IMR-90 (cell line): Measurements from ENCODE around the gene EIF4E1B. TPM values are rescaled to one million over a fixed set of nuclear protein-coding genes. Genes with fewer than 3 reads are reported as not detected.

ENCODE experiments used
- ATAC-seq: fragments of 200-7000 bp; cut with Tn5 transposase; 2 replicates; pipeline ENCODE4 v1.9.1; 2020; ENCODE audit warnings: low read depth, mild to moderate bottlenecking, moderate library complexity
- BruUV-seq: library from RNA; stranded (reverse); fragments of 400-500 nt; replicated peaks from 2 replicates; lab custom pipeline; 2021; lab: Mats Ljungman, UMichigan
- CTCF ChIA-PET: fragments of 300-600 bp; formaldehyde crosslinking; extraction: SDS; loops from one replicate; lab custom pipeline; 2021; ENCODE audit warnings: antibody characterized with exemption; lab: Yijun Ruan, JAX
- POLR2A ChIA-PET: fragments of 300-600 bp; sonication (Branson Sonifier 250); formaldehyde crosslinking; loops from one replicate; lab custom pipeline; 2022; ENCODE audit warnings: antibody characterized with exemption; ENCODE audit not compliant: unreplicated experiment; lab: Charles Lee
- DNase-seq: peaks from one replicate; pipeline ENCODE4 v3.0.0; 2013
- H2AFZ ChIP-seq: replicated peaks from 2 replicates; pipeline ENCODE3; 2013; ENCODE audit warnings: low read length, mild to moderate bottlenecking; ENCODE audit not compliant: poor library complexity
- H2AK5ac ChIP-seq: 2 replicates; pipeline ENCODE4 v1.6.1; 2013; ENCODE audit warnings: low read depth, low read length, inconsistent platforms
- H2AK9ac ChIP-seq: replicated peaks from 2 replicates; pipeline ENCODE3; 2013; ENCODE audit warnings: mild to moderate bottlenecking, low read depth, low read length, moderate library complexity; ENCODE audit not compliant: poor library complexity
- H2BK120ac ChIP-seq: 2 replicates; pipeline ENCODE4 v1.6.1; 2013; ENCODE audit warnings: low read depth, low read length, inconsistent platforms
- H2BK15ac ChIP-seq: 3 replicates; pipeline ENCODE4 v1.6.1; 2013; ENCODE audit warnings: low read depth, low read length, inconsistent platforms
- H2BK20ac ChIP-seq: 2 replicates; pipeline ENCODE4 v1.6.1; 2013; ENCODE audit warnings: low read depth, mild to moderate bottlenecking, inconsistent platforms, low read length, moderate library complexity
- H2BK5ac ChIP-seq: 2 replicates; pipeline ENCODE4 v1.6.1; 2013; ENCODE audit warnings: mild to moderate bottlenecking, low read depth, low read length, inconsistent platforms; ENCODE audit not compliant: poor library complexity, severe bottlenecking
- H3K14ac ChIP-seq: replicated peaks from 2 replicates; pipeline ENCODE4 v1.6.1; 2013; ENCODE audit warnings: low read depth, low read length, inconsistent platforms
- H3K18ac ChIP-seq: 2 replicates; pipeline ENCODE4 v1.6.1; 2013; ENCODE audit warnings: low read depth, low read length, control low read depth
- H3K23ac ChIP-seq: 2 replicates; pipeline ENCODE4 v1.6.1; 2013; ENCODE audit warnings: low read depth, low read length, inconsistent platforms
- H3K27ac ChIP-seq: 2 replicates; pipeline ENCODE4 v1.5.1; 2013; ENCODE audit warnings: mild to moderate bottlenecking, control low read depth, low read length; ENCODE audit not compliant: insufficient read depth
- H3K27me3 ChIP-seq: 2 replicates; pipeline ENCODE4 v1.6.1; 2013; ENCODE audit warnings: low read length; ENCODE audit not compliant: control insufficient read depth, insufficient read depth
- H3K36me3 ChIP-seq: 2 replicates; pipeline ENCODE4 v1.6.1; 2013; ENCODE audit warnings: low read length, mixed read lengths; ENCODE audit not compliant: control insufficient read depth, insufficient read depth
- H3K4ac ChIP-seq: 2 replicates; pipeline ENCODE4 v1.6.1; 2013; ENCODE audit warnings: low read depth, low read length, inconsistent platforms
- H3K4me1 ChIP-seq: 2 replicates; pipeline ENCODE4 v1.6.1; 2013; ENCODE audit warnings: low read length, mixed read lengths; ENCODE audit not compliant: control insufficient read depth, insufficient read depth
- H3K4me2 ChIP-seq: 2 replicates; pipeline ENCODE4 v1.6.1; 2013; ENCODE audit warnings: low read depth, mild to moderate bottlenecking, control low read depth, low read length, moderate library complexity
- H3K4me3 ChIP-seq: 2 replicates; pipeline ENCODE4 v1.5.1; 2013; ENCODE audit warnings: low read depth, mild to moderate bottlenecking, control low read depth, low read length, moderate library complexity; ENCODE audit not compliant: insufficient read depth
- H3K56ac ChIP-seq: 2 replicates; pipeline ENCODE4 v1.6.1; 2013; ENCODE audit warnings: low read length, inconsistent platforms; ENCODE audit not compliant: insufficient read depth; ENCODE audit errors: extremely low read depth
- H3K79me1 ChIP-seq, 2 experiments: 2 replicates each; pipeline ENCODE4 v1.6.1; 2013; ENCODE audit warnings: low read length in 2 of 2, inconsistent platforms in 1 of 2, low read depth in 1 of 2
- H3K9ac ChIP-seq: 2 replicates; pipeline ENCODE4 v1.6.1; 2013; ENCODE audit warnings: low read depth, low read length, control low read depth
- H3K9me1 ChIP-seq: 2 replicates; pipeline ENCODE4 v1.6.1; 2013; ENCODE audit warnings: low read length, inconsistent platforms; ENCODE audit not compliant: insufficient read depth
- H3K9me3 ChIP-seq: 2 replicates; pipeline ENCODE4 v1.6.1; 2013; ENCODE audit warnings: low read length; ENCODE audit not compliant: control insufficient read depth, insufficient read depth
- H4K20me1 ChIP-seq: 2 replicates; pipeline ENCODE4 v1.6.1; 2013; ENCODE audit warnings: low read length, inconsistent platforms; ENCODE audit not compliant: insufficient read depth
- H4K5ac ChIP-seq: 2 replicates; pipeline ENCODE4 v1.6.1; 2013; ENCODE audit warnings: mild to moderate bottlenecking, low read depth, low read length, control low read depth
- H4K8ac ChIP-seq, 2 experiments: 2 replicates each; pipeline ENCODE4 v1.6.1; 2013; ENCODE audit warnings: low read depth in 2 of 2, low read length in 2 of 2, control low read depth in 1 of 2, inconsistent platforms in 1 of 2
- H4K91ac ChIP-seq: 2 replicates; pipeline ENCODE4 v1.6.1; 2013; ENCODE audit warnings: low read depth, low read length, inconsistent platforms; ENCODE audit not compliant: insufficient read depth
- BHLHE40 ChIP-seq: fragments of 150-350 bp; IDR thresholded peaks from 2 replicates; pipeline ENCODE4 v1.6.1; 2016; ENCODE audit warnings: mild to moderate bottlenecking, low read depth, low read length
- CEBPB ChIP-seq: IDR thresholded peaks from 2 replicates; pipeline ENCODE4 v1.6.1; 2012; ENCODE audit warnings: low read depth, low read length, improper control_type of control experiment
- CHD1 ChIP-seq: IDR thresholded peaks from 2 replicates; pipeline ENCODE4 v1.6.1; 2012; ENCODE audit warnings: low read depth, low read length, improper control_type of control experiment
- CTCF ChIP-seq: conservative IDR thresholded peaks from 2 replicates; pipeline ENCODE4 v1.5.1; 2012; ENCODE audit warnings: mild to moderate bottlenecking, low read depth, low read length, improper control_type of control experiment
- ELK1 ChIP-seq: fragments of 150-350 bp; IDR thresholded peaks from 2 replicates; pipeline ENCODE4 v1.6.1; 2016; ENCODE audit warnings: low read depth, mild to moderate bottlenecking, low read length, moderate library complexity, borderline replicate concordance
- FOS ChIP-seq: fragments of 150-350 bp; IDR thresholded peaks from 2 replicates; pipeline ENCODE4 v1.6.1; 2016; ENCODE audit warnings: low read depth, low read length
- MAFK ChIP-seq: IDR thresholded peaks from 2 replicates; pipeline ENCODE4 v1.6.1; 2012; ENCODE audit warnings: low read depth, low read length, improper control_type of control experiment
- MAZ ChIP-seq: IDR thresholded peaks from 2 replicates; pipeline ENCODE4 v1.6.1; 2012; ENCODE audit warnings: low read depth, mild to moderate bottlenecking, low read length, improper control_type of control experiment, moderate library complexity, borderline replicate concordance
- MXI1 ChIP-seq: IDR thresholded peaks from 2 replicates; pipeline ENCODE4 v1.6.1; 2012; ENCODE audit warnings: low read depth, mild to moderate bottlenecking, low read length, moderate library complexity, borderline replicate concordance
- NFE2L2 ChIP-seq: fragments of 150-350 bp; IDR thresholded peaks from 2 replicates; pipeline ENCODE4 v1.6.1; 2016; ENCODE audit warnings: low read depth, mild to moderate bottlenecking, low read length
- POLR2A ChIP-seq: IDR thresholded peaks from 2 replicates; pipeline ENCODE4 v1.6.1; 2012; ENCODE audit warnings: mild to moderate bottlenecking, low read depth, low read length
- RAD21 ChIP-seq: IDR thresholded peaks from 2 replicates; pipeline ENCODE4 v1.6.1; 2012; ENCODE audit warnings: low read length, improper control_type of control experiment
- RCOR1 ChIP-seq: IDR thresholded peaks from 2 replicates; pipeline ENCODE4 v1.6.1; 2012; ENCODE audit warnings: mild to moderate bottlenecking, low read length, improper control_type of control experiment; ENCODE audit not compliant: insufficient replicate concordance
- RFX5 ChIP-seq: IDR thresholded peaks from 2 replicates; pipeline ENCODE4 v1.8.0; 2012; ENCODE audit warnings: low read depth, mild to moderate bottlenecking, low read length, moderate library complexity
- SMC3 ChIP-seq: fragments of 150-350 bp; IDR thresholded peaks from 2 replicates; pipeline ENCODE4 v1.6.1; 2016; ENCODE audit warnings: low read depth, mild to moderate bottlenecking, antibody characterized with exemption, low read length, moderate library complexity
- USF2 ChIP-seq: fragments of 150-350 bp; IDR thresholded peaks from 2 replicates; pipeline ENCODE4 v1.6.1; 2017; ENCODE audit warnings: mild to moderate bottlenecking, antibody characterized with exemption, low read length, low read depth
- WGBS, 2 experiments: methylation state at CpG; one replicate each; pipeline versions ENCODE4 v1.1.5 to v1.1.7; 2013; ENCODE audit warnings: missing lambda C conversion rate in 2 of 2; ENCODE audit not compliant: insufficient read length in 1 of 2; ENCODE audit errors: extremely low coverage in 2 of 2; 5-methylcytosine and 5-hydroxymethylcytosine counted together
- dilution Hi-C: fragments of 300-500 bp; cut with HindIII; formaldehyde crosslinking; loops from one replicate; pipeline ENCODE4 v1.14.3; 2018; ENCODE audit warnings: low sequenced_read_pairs; ENCODE audit not compliant: unreplicated experiment
- in situ Hi-C: fragments of 300-500 bp; cut with MboI; formaldehyde crosslinking; loops from 3 replicates; pipeline ENCODE4 v1.14.3; 2019; ENCODE audit warnings: low sequenced_read_pairs, inconsistent platforms, mixed read lengths
- intact Hi-C: fragments of 100-400 bp; cut with micrococcal nuclease; formaldehyde crosslinking; loops from 2 replicates; pipeline ENCODE4 v1.10.0; 2022
- polyA plus RNA-seq, 3 experiments: library from polyadenylated mRNA; depleted of rRNA; stranded (reverse); fragments of >200 nt; gene quantifications; 2 replicates each; pipeline ENCODE4 v1.2.3, GENCODE V29; 2012; ENCODE audit warnings: low replicate concordance in 1 of 3
- total RNA-seq: library from RNA; depleted of rRNA; stranded (reverse); fragments of >200 nt; gene quantifications from 2 replicates; pipeline ENCODE4 v1.2.3, GENCODE V29; 2012

The EIF4E1B gene
- total and polyA plus RNA-seq, 2 of the 4 experiments (the other 2 are of a cell fraction) = not detected

- H3K14ac ChIP-seq = no peak overlapping the region
- H3K9ac ChIP-seq = no peak overlapping the region
- H3K36me3 ChIP-seq = no peaks in the 10 kb centered on the region
- H3K56ac ChIP-seq = no peak overlapping the region
- no peak overlapping the region for H2AK9ac ChIP-seq
- H4K8ac ChIP-seq = no peak overlapping the region
- no peak overlapping the region for H2BK5ac ChIP-seq
- in situ Hi-C loops = no loop called here
- H4K20me1 ChIP-seq = no peaks in the 10 kb centered on the region
- no peak for DNase-seq
- peaks cover 66% of the 10 kb centered on the region for H3K27me3 ChIP-seq
- dilution Hi-C loops = no loop called here
- H3K18ac ChIP-seq = no peak overlapping the region
- H2BK15ac ChIP-seq = no peak overlapping the region
- no peaks in the 10 kb centered on the region for H3K79me1 ChIP-seq
- TF ChIP-seq RFX5 (no peak), CEBPB (no peak), CTCF (no peak), CHD1 (no peak), RCOR1 (no peak), MAFK (no peak), ELK1 (no peak), FOS (no peak), POLR2A (no peak), BHLHE40 (no peak), MXI1 (no peak), USF2 (no peak), NFE2L2 (no peak), SMC3 (no peak), RAD21 (no peak), MAZ (no peak)
- H3K23ac ChIP-seq = no peak overlapping the region
- H4K91ac ChIP-seq = no peak overlapping the region
- no peak overlapping the region for H3K27ac ChIP-seq
- no peak overlapping the region for H3K4me2 ChIP-seq
- no TSS peak for BruUV-seq
- no peak overlapping the region for H2BK20ac ChIP-seq
- WGBS, 2 experiments = 40% methylated on average over 3 of the region's 4 CpGs; no CpG with 5 or more reads in 1 of the 2 experiments
- H3K9me1 ChIP-seq = no peaks in the 10 kb centered on the region
- H3K4me3 ChIP-seq = no peak overlapping the region
- ATAC-seq = no peak
- H2AFZ ChIP-seq = no peak overlapping the region
- no peak overlapping the region for H4K5ac ChIP-seq
- no peaks in the 10 kb centered on the region; the same call in 1 of the 2 replicates for H3K4me1 ChIP-seq
- CTCF ChIA-PET = no interaction called here
- H2AK5ac ChIP-seq = no peak overlapping the region
- no peak overlapping the region for H3K4ac ChIP-seq
- intact Hi-C loops = no loop called here
- no peak overlapping the region for H2BK120ac ChIP-seq
- POLR2A ChIA-PET = no interaction called here
- peaks cover 5% of the 10 kb centered on the region for H3K9me3 ChIP-seq
Measured at GRCh38 chr5:176637556-176637955, 7.1 kb downstream of the EIF4E1B start.
